K562 (cell line): ENCODE measurements around the gene ERN1. TPM values are rescaled to one million over a fixed set of nuclear protein-coding genes. Genes with fewer than 3 reads are reported as not detected.

Experiments
- ARID1B ChIP-seq: fragments of 450-650 bp; IDR thresholded peaks from 2 replicates; pipeline ENCODE4 v1.6.1; 2016; ENCODE audit warnings: antibody characterized with exemption, mild to moderate bottlenecking, inconsistent platforms
- ATF7 ChIP-seq: fragments of 450-650 bp; IDR thresholded peaks from 2 replicates; pipeline ENCODE4 v1.7.1; 2014; ENCODE audit warnings: mild to moderate bottlenecking, moderate library complexity
- BRF2 ChIP-seq: IDR thresholded peaks from 3 replicates; pipeline ENCODE4 v1.6.1; 2011; ENCODE audit warnings: borderline replicate concordance, mild to moderate bottlenecking; ENCODE audit not compliant: insufficient read length, insufficient read depth
- CEBPB ChIP-seq: fragments of 450-650 bp; IDR thresholded peaks from 2 replicates; pipeline ENCODE4 v1.6.1; 2016; ENCODE audit warnings: missing genetic modification characterization, missing compliant biosample characterization
- HLTF ChIP-seq: fragments of 450-650 bp; IDR thresholded peaks from 2 replicates; pipeline ENCODE4 v1.6.1; 2016
- HNRNPUL1 ChIP-seq: fragments of 200-400 bp; formaldehyde crosslinking; IDR thresholded peaks from 2 replicates; pipeline ENCODE4 v1.6.1; 2017; ENCODE audit warnings: low read length
- KLF16 ChIP-seq: IDR thresholded peaks from 2 replicates; pipeline ENCODE4 v1.6.1; 2016; ENCODE audit warnings: antibody characterized with exemption
- MTA1 ChIP-seq: fragments of 450-650 bp; IDR thresholded peaks from 2 replicates; pipeline ENCODE4 v1.6.1; 2017; ENCODE audit warnings: borderline replicate concordance
- NFIC ChIP-seq: fragments of 450-650 bp; IDR thresholded peaks from 2 replicates; pipeline ENCODE4 v1.6.1; 2017; ENCODE audit warnings: mild to moderate bottlenecking, inconsistent platforms
- RFX7 ChIP-seq: fragments of 250-450 bp; sonication (Bioruptor Pico); IDR thresholded peaks from 2 replicates; pipeline ENCODE4 v1.5.1; 2021; ENCODE audit warnings: mild to moderate bottlenecking
- STAT5A ChIP-seq: IDR thresholded peaks from 2 replicates; pipeline ENCODE4 v1.6.1; 2012; ENCODE audit warnings: low read length, inconsistent platforms, borderline replicate concordance
- SUPT5H ChIP-seq: fragments of 450-650 bp; IDR thresholded peaks from 2 replicates; pipeline ENCODE4 v1.6.1; 2016
- THRB ChIP-seq: fragments of 450-650 bp; formaldehyde crosslinking; conservative IDR thresholded peaks from 2 replicates; pipeline ENCODE4 v1.4.0; 2022; ENCODE audit warnings: mild to moderate bottlenecking, missing genetic modification characterization
- ZBTB11 ChIP-seq, 3 experiments: fragments of 200-800 bp in 1 of 3; fragments of 250-450 bp in 1 of 3; fragments of 450-650 bp in 1 of 3; sonication (Bioruptor Pico) in 1 of 3; sonication (Bioruptor generic) in 1 of 3; formaldehyde crosslinking in 1 of 3; IDR thresholded peaks; 2 replicates each; pipeline versions ENCODE4 v1.6.1 to v1.8.0; 2016 to 2022; ENCODE audit warnings: mild to moderate bottlenecking in 2 of 3, missing genetic modification characterization in 2 of 3, missing compliant biosample characterization in 1 of 3, moderate library complexity in 1 of 3
- ZBTB34 ChIP-seq: fragments of 250-450 bp; sonication (Bioruptor Pico); IDR thresholded peaks from 2 replicates; pipeline ENCODE4 v1.8.0; 2021; ENCODE audit warnings: mild to moderate bottlenecking, moderate library complexity
- ZNF561 ChIP-seq: fragments of 450-650 bp; formaldehyde crosslinking; conservative IDR thresholded peaks from 2 replicates; pipeline ENCODE4 v1.4.0; 2020; ENCODE audit warnings: mild to moderate bottlenecking, moderate library complexity
- ZNF589 ChIP-seq: fragments of 200-800 bp; sonication (Bioruptor generic); IDR thresholded peaks from 2 replicates; pipeline ENCODE4 v1.6.1; 2016; ENCODE audit warnings: low read depth, missing genetic modification characterization, missing compliant biosample characterization
- ZNF766 ChIP-seq: fragments of 200-800 bp; sonication (Bioruptor generic); conservative IDR thresholded peaks from 2 replicates; pipeline ENCODE4 v1.6.1; 2016; ENCODE audit warnings: missing genetic modification characterization, missing compliant biosample characterization
- polyA plus RNA-seq, 8 experiments: library from polyadenylated mRNA; depleted of rRNA in 4 of 8; stranded (reverse) in 5 of 8; unstranded in 3 of 8; fragments of >200 nt; fragmentation: Nextera tagmentation in 2 of 8; fragmentation: Illumina TruSeq in 1 of 8; extraction: Ambion mirVana in 2 of 8; extraction: Trizol in 1 of 8; gene quantifications; 2 replicates each; pipeline versions ENCODE4 v1.2.1 to v1.2.3, GENCODE V29; 2011 to 2014; ENCODE audit warnings: inconsistent platforms in 1 of 8, missing spikeins in 1 of 8
- total RNA-seq, 7 experiments: library from RNA; depleted of rRNA in 6 of 7; stranded (reverse); fragments of >200 nt in 6 of 7; fragmentation: Illumina TruSeq in 2 of 7; extraction: Trizol in 2 of 7; gene quantifications; 2 replicates each; pipeline versions ENCODE4 v1.2.1 to v1.2.3, GENCODE V29; 2011 to 2021; ENCODE audit warnings: low replicate concordance in 1 of 7

ERN1 gene
- total and polyA plus RNA-seq, 9 of the 15 experiments (the other 6 are each of a cell fraction or from before 2014, with no cell fraction given) = 2.1 to 22.5 (median 7.3) TPM

- TF ChIP-seq ZBTB34 (CRISPR knock-in tag) (no peak), NFIC (peak; percentile 51), THRB (CRISPR knock-in tag) (no peak), KLF16 (0 out of 2 replicates have a peak, but pooled peaks have one; percentile 9), ZBTB11 (CRISPR knock-in tag; IDR thresholded peaks at IDR 0.05) (0 out of 6 replicates have a peak, but pooled peaks of 1 of the 3 experiments have one; percentile 40), ZNF766 (CRISPR knock-in tag) (peak; percentile 63), ZNF561 (CRISPR knock-in tag) (no peak), HLTF (no peak), RFX7 (CRISPR knock-in tag) (no peak), HNRNPUL1 (no peak), ZNF589 (CRISPR knock-in tag) (0 out of 2 replicates have a peak, but pooled peaks have one; percentile 69), STAT5A (peak; percentile 45; the same call in 1 of the 2 replicates), CEBPB (tag) (peak; percentile 72), MTA1 (peak; percentile 70), ARID1B (peak; percentile 89), SUPT5H (no peak), ATF7 (peak; percentile 64; the same call in 1 of the 2 replicates), BRF2 (no peak)
These were observed 107.3 kb downstream of the ERN1 start (continued) for GRCh38 chr17:64022611-64023063.
